HG03460 (cell line): ENCODE measurements around the gene DYNC1I2.
"Not testable (repeated sequence)": the region's sequence is repeated elsewhere in the genome, so short reads cannot be mapped to it uniquely, and the experiment has no call there.

Source experiments
- ATAC-seq: cut with Tn5 transposase; IDR thresholded peaks from one replicate; pipeline ENCODE4 v1.9.1; 2021; ENCODE audit not compliant: unreplicated experiment

DYNC1I2 gene

DNA sequence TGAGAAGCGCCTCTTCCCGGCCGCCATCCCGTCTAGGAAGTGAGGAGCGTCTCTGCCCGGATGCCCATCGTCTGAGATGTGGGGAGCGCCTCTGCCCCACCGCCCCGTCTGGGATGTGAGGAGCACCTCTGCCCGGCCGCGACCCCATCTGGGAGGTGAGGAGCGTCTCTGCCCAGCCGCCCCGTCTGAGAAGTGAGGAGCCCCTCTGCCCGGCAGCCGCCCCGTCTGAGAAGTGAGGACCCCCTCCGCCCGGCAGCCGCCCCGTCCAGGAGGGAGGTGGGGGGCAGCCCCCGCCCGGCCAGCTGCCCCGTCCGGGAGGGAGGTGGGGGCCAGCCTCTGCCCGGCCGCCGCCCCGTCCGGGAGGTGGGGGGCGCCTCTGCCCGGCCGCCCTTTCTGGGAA, 87.3 kb downstream of the DYNC1I2 start:
- ATAC-seq: not testable (repeated sequence)

DNA sequence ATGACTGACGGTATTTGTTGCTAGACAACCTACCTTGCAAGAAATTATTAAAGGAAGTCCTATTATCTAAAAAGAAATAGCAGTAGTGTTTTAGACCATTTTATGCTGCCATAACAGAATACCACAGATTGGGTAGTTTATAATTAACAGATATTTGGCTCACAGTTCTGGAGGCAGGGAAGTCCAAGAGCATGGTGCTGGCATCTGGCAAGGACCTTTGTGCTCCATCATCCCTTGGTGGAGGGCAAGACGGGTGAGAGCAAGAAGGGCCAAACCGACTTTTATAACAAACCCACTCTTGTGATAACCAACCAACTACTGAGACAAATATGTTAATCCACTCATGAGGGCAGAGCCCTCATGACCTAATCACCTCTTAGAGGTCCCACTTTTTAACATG, 91.2 kb downstream of the DYNC1I2 start:
- no peak for ATAC-seq

DNA sequence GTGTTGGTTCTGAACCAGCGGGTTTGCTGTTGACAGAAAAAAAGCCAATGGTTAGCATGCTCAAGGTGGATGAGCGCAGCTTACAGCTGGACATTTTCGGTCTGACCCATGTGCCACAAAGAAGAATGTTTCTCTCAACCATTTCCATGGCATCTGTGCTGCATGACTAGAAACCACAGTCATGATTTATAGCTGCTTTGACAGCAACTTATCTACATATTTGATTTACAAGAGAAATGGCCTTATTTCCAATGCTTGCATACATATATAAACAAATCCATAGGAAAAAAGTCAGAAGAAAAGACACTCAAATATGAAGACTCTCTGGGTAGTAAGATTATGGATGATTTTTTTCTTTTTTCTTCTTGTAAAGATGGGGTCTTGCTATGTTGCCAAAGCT, 98.2 kb downstream of the DYNC1I2 start:
- ATAC-seq: no peak

DNA sequence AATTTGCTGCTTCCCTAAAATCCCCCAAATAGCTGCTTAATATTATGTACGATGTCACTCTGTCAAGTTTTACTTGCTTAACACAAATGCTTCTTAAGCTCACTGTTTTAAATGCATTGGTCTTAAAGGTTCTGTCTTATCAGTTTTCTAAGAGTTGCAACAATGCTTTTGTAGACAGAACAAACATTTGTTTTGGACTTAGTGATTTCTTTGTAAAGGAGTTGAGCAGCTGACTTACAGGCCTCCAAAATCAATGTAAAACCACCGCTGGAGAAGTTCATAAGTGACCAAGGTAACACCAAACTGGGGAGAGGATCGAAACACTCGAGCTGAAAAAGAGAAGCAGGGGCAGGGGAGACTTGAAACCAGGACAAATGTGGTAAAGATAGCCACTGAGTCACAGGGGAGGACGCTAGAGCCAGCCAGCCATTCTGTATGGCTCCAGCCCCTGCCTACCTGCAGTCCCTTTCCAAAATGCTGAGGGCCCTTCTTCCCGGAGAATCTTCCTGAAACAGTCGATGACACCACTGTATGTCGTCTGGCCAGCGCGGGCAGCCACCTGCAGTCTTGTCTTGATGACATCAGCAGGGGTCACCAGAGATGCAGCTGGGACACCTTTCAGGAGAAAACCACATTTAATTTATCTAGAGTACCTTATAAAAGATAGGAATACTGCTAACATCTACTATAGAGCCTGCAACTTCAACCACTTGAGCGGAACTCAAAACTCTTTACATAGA, 100.2 kb downstream of the DYNC1I2 start:
- no peak for ATAC-seq

DNA sequence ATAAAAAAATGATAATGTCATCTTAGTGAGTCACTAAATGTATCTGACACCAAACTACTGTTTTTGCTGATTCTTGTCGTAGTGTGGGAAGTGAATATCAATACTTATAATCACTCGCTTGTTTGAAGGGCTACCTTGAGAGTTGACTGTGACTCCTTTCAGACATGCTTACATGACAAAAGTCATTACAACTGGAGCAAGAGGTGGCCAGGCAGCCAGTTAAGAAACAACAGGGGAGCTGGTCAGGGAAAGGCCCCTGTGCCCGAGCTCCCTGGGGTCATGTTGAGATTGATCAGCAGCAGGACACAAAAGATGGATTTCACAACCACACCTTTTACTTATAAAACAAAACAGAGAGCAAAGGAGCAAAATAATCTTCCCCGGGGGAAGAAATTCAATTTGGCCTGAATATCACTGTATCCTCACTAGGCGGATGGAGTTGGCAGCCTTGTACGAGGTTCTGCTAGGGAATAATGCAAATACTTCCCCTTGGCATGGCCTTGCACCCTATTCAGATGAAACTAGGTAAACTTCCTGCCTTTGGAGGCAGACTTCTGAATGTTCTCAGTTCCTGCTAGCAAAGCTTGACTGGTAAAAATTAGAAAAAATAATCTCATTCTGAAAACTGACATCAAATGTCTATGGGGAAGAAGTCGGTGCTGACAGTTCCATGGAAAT, 101.2 kb downstream of the DYNC1I2 start:
- no peak for ATAC-seq

DNA sequence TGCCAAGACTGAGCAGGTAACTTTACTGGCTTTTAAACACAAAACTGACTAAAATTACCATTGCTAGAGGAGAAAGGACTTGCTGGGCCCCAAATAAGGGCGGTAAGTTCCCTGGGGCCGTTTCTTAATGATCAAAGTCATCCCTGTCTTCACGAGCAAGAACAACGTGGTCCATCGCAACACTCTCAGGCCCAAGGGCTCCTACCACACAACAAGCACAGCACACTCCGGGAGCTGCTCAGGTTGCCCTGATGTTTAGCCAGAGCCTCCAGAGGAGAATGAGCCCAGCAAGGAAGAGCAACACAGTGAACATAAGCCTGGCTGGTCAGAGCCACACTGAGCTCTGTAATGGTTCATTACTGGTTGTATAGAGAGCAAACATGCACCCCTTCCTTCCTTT, 102.7 kb downstream of the DYNC1I2 start:
- ATAC-seq: no peak

DNA sequence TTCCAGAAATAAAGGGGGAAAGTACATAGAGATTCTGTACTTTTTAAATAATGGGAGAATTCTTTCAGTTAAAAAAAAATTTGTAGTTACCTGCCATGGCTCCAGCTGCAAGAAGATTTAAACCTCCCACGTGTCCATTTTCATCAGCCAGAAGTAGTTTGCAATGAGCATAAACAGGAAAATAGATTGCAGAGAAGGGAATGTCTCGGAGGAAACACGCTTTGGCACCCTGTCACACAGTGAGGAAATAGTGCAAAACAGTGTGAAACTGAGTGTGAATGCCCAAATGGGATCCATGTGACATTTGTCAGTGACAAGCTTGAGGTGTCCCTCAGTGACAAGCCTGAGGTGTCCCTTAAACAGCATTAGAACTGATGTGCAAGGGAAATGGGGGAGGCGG, 104.1 kb downstream of the DYNC1I2 start:
- ATAC-seq: no peak

DNA sequence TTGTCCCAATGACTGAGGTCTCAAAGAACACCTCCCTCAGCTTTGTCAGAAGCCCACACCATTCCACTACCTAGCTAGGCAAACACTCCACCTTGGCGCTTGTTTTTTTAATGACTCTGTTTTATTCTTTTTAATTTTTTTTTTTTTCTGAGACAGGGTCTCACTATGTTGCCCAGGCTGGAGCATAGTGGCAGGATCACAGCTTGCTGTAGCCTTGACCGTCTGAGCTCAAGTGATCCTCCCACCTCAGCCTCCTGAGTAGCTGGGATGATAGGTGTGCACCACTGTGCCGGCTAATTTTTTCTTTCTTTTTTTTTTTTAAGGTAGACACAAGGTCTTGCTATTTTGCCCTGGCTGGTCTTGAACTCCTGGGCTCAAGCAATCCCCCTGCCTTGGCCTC, 104.9 kb downstream of the DYNC1I2 start:
- ATAC-seq: no peak

DNA sequence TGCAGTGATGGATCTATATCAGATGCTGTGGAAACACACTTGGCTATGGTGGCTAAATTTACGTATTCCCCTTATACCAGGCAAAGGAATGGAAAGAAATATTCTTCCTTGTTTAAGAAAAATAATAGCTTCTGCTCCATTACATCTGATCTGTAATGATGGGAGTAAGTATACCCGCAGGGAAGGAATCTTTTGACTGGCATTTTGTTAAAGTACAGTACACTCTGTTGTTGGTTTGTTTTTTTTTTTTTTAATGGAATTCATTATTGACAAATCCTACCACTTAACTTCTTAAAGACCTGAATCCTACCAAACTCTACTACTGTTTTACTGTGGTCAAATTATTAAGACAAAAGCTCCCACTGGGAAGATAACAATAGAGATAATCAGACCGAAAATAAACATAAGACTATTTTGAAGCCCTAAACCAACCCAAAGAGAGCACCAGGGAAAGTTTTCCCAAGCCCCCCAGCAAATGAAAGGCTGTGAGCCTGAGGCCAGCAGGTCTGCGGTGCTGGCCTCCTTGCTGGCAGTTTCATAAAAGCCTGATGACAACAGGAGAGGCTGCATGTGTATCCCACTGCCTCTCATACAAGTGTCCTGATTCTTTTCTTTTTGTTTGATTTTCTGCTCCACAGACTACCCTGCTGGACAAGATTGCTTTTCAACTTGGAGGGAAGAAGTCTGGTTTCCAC, 105.8 kb downstream of the DYNC1I2 start:
- ATAC-seq: no peak

DNA sequence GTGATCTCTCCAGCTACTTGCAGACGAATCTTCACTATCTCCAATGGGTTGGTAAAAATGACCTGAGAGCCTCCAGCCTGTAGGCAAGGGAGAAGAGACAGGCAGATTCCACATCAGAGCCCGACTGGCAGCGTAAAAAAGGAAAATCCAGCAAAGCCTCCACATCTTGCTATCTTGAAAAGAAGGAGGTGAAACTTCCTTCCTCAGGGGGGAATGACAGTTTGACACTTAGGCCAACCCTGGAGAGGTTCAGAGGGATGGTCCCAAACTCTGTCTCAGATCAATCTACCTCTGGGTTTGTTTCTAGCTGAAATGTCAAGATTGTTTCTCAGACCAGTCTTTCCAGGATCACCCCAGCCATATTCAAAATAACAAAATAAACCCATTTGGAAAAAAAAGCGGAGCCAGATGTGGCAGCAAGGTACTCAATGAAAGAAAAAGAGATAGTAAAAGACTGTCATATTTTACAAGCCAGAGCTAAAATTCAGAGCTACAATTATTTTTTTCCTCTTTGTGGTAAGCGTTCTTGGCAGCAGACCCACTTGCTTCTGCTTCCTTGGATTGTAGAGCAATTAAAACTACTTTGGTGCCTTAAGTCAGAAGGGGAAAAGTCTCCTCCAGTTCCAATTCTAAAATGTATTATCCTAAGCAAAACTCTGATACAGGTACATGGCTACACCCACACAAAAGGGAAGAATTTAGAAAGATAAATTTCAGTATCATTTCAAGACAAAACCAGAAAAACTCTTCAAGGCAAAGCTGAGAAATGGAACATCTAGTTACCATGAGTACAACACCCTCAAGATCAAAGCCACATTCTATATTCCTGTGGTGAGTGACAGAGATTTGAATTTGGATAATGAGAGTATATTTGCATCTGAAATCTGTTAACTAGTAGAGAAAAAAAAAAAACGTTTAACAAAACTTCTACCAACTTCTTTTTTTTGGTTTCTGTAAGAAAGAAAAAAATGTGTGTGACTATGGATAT, 106.7 kb downstream of the DYNC1I2 start:
- ATAC-seq: no peak

DNA sequence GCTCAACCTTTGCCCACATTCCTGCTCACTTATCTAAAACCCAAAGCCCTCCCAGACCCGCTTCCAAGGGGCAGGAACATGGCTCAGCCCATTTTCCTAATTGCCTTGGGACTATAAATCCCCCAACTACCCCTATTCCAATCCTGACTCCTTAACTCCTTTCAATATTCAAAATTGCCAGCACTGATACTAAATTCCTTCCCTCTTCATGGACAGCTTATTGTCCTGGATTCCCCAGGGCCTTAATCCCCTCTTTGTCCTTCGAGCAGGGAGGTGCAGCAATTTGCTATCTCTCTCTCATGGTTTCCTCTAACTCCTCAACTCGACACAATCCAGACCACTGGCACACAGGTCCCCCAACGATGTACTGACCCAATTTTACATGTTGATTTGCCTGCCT, 107.6 kb downstream of the DYNC1I2 start:
- no peak for ATAC-seq
